BJ (cell line): ENCODE results near the gene LRRC32. TPM values are rescaled to one million over a fixed set of nuclear protein-coding genes. Genes with fewer than 3 reads are reported as not detected.

Experiments used
- CTCF ChIA-PET: fragments of 350-600 bp; formaldehyde crosslinking; extraction: SDS; loops from one replicate; lab custom pipeline; 2021; ENCODE audit warnings: antibody characterized with exemption, inconsistent platforms; lab: Yijun Ruan, JAX
- POLR2A ChIA-PET: fragments of 300-600 bp; sonication (Branson Sonifier 250); formaldehyde crosslinking; extraction: SDS; loops from one replicate; lab custom pipeline; 2021; ENCODE audit warnings: antibody characterized with exemption; lab: Charles Lee
- DNase-seq: peaks from one replicate; pipeline ENCODE4 v3.0.0-alpha.2; 2011; ENCODE audit warnings: low read depth
- H3K27me3 ChIP-seq: 2 replicates; pipeline ENCODE4 v1.6.0; 2011; ENCODE audit warnings: low read length; ENCODE audit not compliant: control insufficient read depth, insufficient read depth
- H3K36me3 ChIP-seq: 2 replicates; pipeline ENCODE4 v1.5.1; 2011; ENCODE audit warnings: low read length; ENCODE audit not compliant: control insufficient read depth, insufficient read depth
- H3K4me3 ChIP-seq: 2 replicates; pipeline ENCODE4 v1.5.1; 2011; ENCODE audit warnings: low read depth, mild to moderate bottlenecking, control low read depth, low read length
- polyA plus RNA-seq: library from polyadenylated mRNA; depleted of rRNA; stranded (reverse); fragments of >200 nt; gene quantifications from 2 replicates; pipeline ENCODE4 v1.2.3, GENCODE V29; 2011
- TF ChIP-seq, protein P1 (sequence below): IDR thresholded peaks from 2 replicates; pipeline ENCODE4 v1.5.1; 2011; ENCODE audit warnings: low read depth, mild to moderate bottlenecking, control low read depth, inconsistent platforms, low read length, moderate library complexity; ENCODE audit not compliant: insufficient read depth

The LRRC32 gene
- polyA plus RNA-seq, 1 experiment: 1.9 TPM

DNA sequence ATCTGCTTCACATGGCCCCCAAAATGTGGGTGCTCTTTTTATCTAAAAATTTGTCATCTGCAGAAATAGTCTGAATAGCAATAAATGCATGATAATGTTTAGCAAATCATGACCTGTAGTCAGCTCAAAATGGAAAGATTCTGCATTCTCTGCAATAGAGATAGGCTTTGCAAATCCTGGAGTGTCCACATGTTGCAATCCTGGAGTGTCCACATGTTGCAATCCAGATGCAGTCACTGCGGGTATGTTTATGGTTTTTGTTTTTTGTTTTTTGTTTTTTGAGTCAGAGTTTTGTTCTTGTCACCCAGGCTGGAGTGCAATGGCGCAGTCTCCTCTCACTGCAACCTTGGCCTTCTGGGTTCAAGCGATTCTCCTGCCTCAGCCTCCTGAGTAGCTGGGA lies 20.2 kb upstream of the LRRC32 start:
- TF ChIP-seq, protein P1, sequence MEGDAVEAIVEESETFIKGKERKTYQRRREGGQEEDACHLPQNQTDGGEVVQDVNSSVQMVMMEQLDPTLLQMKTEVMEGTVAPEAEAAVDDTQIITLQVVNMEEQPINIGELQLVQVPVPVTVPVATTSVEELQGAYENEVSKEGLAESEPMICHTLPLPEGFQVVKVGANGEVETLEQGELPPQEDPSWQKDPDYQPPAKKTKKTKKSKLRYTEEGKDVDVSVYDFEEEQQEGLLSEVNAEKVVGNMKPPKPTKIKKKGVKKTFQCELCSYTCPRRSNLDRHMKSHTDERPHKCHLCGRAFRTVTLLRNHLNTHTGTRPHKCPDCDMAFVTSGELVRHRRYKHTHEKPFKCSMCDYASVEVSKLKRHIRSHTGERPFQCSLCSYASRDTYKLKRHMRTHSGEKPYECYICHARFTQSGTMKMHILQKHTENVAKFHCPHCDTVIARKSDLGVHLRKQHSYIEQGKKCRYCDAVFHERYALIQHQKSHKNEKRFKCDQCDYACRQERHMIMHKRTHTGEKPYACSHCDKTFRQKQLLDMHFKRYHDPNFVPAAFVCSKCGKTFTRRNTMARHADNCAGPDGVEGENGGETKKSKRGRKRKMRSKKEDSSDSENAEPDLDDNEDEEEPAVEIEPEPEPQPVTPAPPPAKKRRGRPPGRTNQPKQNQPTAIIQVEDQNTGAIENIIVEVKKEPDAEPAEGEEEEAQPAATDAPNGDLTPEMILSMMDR: no peak
- Histone ChIP-seq H3K36me3 (no peaks in the 10 kb centered on the region), H3K4me3 (no peak overlapping the region), H3K27me3 (no peaks in the 10 kb centered on the region; the same call in 1 of the 2 replicates)
- CTCF ChIA-PET: interaction anchor here (0.7 to 1.3 kb wide), 5 partner anchors 9 to 483 kb away, joined by 3 to 4 read pairs (median 3); no protein-coding TSS in a partner anchor
- peak; percentile 40 for DNase-seq
- POLR2A ChIA-PET: no interaction called here

DNA sequence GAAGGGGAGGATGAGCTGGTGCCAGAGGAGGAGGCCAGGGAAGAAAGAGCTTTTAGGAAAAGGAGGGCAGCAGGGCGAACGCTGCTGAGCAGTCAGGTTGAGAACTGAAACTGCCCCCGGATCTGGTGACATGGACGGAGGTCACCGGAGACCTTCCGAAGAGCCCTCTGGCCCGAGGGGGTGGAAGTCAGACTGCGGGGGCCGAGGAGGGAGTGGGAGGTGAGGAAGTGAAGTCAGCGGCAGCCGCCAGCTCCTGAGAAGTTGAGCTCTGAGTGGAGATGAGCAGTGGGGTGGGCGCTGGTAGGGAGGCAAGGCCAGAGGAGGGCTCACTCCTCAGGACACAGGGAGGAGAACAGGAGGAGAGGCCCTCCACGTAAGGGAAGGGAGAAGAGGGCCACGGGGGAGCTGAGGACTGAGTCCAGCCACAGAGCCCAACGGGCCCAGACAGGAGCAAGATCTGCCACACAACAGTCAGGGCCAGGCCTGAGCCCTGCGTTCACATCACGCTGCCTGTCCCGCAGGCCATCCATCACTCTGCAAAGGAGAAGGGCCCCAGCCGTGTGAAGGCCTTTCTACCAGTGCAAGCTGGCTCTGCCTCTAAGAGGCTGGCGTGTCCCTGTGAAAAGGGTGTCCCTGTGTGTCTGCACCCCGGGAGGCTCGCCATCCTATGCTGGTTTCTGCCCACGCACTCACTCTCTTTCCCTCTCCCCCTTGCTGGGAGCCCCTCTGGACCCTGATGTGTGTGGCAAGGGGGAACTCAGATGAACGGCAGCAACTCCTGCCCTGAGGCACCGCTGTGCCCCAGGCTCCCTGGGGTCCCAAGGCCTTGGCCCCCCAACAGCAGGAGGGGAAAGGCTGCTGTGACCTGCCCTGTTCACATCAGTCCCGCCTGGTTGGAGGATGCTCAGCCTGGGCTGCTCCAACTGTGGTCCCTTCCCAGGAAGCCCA lies 19.0 kb upstream of the LRRC32 start:
- DNase-seq: no peak
- CTCF ChIA-PET: interaction anchor here (1.0 to 1.2 kb wide), 2 partner anchors 91 to 482 kb away, joined by 3 to 4 read pairs; no protein-coding TSS in a partner anchor
- H3K36me3 ChIP-seq: no peaks in the 10 kb centered on the region
- no peaks in the 10 kb centered on the region; the same call in 1 of the 2 replicates for H3K27me3 ChIP-seq
- POLR2A ChIA-PET: no interaction called here
- TF ChIP-seq, protein P1: no peak
- no peak overlapping the region for H3K4me3 ChIP-seq

DNA sequence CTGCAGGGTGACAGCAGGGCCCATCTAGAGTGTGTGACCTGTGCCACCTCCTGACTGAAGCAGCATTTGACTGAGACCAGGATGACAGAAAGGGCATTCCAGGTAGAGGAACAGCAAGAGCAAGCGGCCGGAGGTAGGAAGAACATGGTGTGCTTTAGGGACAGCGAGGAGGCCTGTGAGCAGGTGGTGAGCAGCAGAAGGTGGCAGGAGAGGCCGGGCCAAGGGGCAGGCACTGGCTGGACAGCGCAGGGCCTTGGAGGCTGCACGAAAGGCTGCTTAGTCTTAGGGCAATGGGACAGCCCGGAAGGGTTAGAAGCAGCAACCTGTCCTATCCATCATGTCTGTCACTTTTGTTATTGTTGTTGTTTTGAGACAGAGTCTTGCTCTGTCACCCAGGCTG lies 17.6 kb upstream of the LRRC32 start:
- ChIA-PET POLR2A (no interaction called here), CTCF (interaction anchor here (0.7 kb wide), 1 partner anchor 8 kb away, joined by 3 read pairs; no protein-coding TSS in a partner anchor)
- no peak for DNase-seq
- H3K36me3 ChIP-seq: no peaks in the 10 kb centered on the region
- TF ChIP-seq, protein P1: no peak
- H3K4me3 ChIP-seq: no peak overlapping the region
- no peaks in the 10 kb centered on the region; the same call in 1 of the 2 replicates for H3K27me3 ChIP-seq

DNA sequence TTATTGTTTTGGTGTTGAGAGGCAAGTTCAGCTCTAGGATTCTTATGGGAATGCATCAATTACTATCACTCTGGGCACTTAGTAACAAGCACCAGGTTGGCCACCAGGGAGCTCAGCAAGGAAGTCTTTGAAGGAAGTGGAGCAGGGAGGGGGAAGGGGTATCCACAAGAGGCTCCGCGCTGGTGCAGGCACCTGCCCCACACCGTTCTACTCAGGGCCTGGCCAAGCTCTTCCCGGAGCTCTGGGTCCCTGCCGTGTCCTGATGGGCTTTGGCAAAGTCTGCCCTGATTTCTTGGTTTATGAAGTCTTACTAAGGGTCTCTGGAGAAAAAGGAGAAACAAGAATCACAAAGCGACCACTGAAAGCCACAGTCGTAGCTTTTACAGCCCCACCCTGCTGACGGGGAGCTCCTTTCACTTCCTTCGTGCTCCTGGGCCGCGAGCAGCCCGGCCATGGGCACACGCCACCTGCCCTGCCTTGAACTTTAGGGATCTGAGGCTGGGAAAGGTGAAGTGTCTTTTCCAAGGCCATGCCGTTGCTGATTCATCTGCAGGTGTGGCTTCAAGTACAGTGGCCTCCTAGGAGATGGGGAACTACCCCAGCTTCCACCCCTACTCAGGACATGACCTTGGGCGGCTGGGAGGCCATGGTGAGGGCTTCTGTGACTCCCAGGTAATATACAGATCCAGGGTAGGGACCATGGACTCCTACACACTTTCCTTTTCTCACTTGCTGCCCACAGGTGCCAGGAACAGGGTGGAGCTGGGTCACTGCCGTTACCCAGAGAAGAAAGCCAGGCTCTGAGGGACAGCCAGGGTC lies 15.9 kb upstream of the LRRC32 start:
- ChIA-PET CTCF (interaction anchor here (1.1 to 1.7 kb wide), 2 partner anchors 88 to 135 kb away, joined by 7 to 8 read pairs; no protein-coding TSS in a partner anchor), POLR2A (interaction anchor here (0.6 kb wide), 1 partner anchor 372 kb away, joined by 5 read pairs; no protein-coding TSS in a partner anchor)
- TF ChIP-seq, protein P1: no peak
- Histone ChIP-seq H3K36me3 (no peaks in the 10 kb centered on the region), H3K4me3 (no peak overlapping the region), H3K27me3 (peaks cover 6% of the 10 kb centered on the region)
- no peak for DNase-seq
